Sigmoid colon (tissue), 7 donors: ENCODE measurements around the gene CNDP2. TPM values are rescaled to one million over a fixed set of nuclear protein-coding genes. Genes with fewer than 3 reads are reported as not detected.

Source experiments
- DNase-seq: peaks from one replicate; pipeline ENCODE4 v3.0.0-alpha.2; 2019
- H3K27ac ChIP-seq, 4 donors: fragments of 200-600 bp; sonication (generic); one replicate each; pipeline ENCODE4 v1.5.1; 2016 to 2019; ENCODE audit warnings: mild to moderate bottlenecking in 1 of 4
- H3K27me3 ChIP-seq, 3 donors: fragments of 200-600 bp; sonication (generic); one replicate each; pipeline ENCODE4 v1.5.1; 2019; ENCODE audit warnings: mild to moderate bottlenecking in 1 of 3
- H3K36me3 ChIP-seq, 4 donors: fragments of 200-600 bp; sonication (generic); one replicate each; pipeline ENCODE4 v1.5.1; 2016 to 2019
- H3K4me1 ChIP-seq, 4 donors: fragments of 200-600 bp; sonication (generic); one replicate each; pipeline ENCODE4 v1.5.1; 2017 to 2019
- H3K4me3 ChIP-seq, 4 donors: fragments of 200-600 bp; sonication (generic); one replicate each; pipeline ENCODE4 v1.5.1; 2017 to 2019; ENCODE audit warnings: mild to moderate bottlenecking in 2 of 4, moderate library complexity in 1 of 4
- H3K9me3 ChIP-seq, 4 donors: fragments of 200-600 bp in 3 of 4; sonication (generic) in 3 of 4; one replicate each; pipeline versions ENCODE4 v1.5.1 to v1.6.1; 2013 to 2019
- EP300 ChIP-seq, 4 donors: sonication (generic); formaldehyde crosslinking; IDR thresholded peaks; one replicate each; pipeline ENCODE4 v1.6.1; 2017; ENCODE audit warnings: antibody characterized with exemption in 4 of 4
- POLR2A ChIP-seq, 2 donors: fragments of 450-650 bp; IDR thresholded peaks; one replicate each; pipeline ENCODE4 v1.6.1; 2016; ENCODE audit warnings: antibody characterized with exemption in 2 of 2, mild to moderate bottlenecking in 2 of 2, moderate library complexity in 2 of 2
- POLR2AphosphoS5 ChIP-seq, 4 donors: sonication (generic); formaldehyde crosslinking; IDR thresholded peaks; one replicate each; pipeline ENCODE4 v1.6.1; 2017; ENCODE audit warnings: antibody characterized with exemption in 4 of 4
- WGBS, 2 donors: extraction: QIAGEN DNeasy Blood & Tissue Kit; methylation state at CpG; one replicate each; pipeline ENCODE4 v1.1.7; 2013; 5-methylcytosine and 5-hydroxymethylcytosine counted together
- intact Hi-C: fragments of 100-400 bp; cut with DNase I; formaldehyde crosslinking; loops from one replicate; pipeline ENCODE4 v1.15.1; 2023
- polyA plus RNA-seq, 3 donors: library from polyadenylated mRNA; stranded (reverse); fragments of 200-250 nt; gene quantifications; one replicate each; pipeline ENCODE4 v1.2.3, GENCODE V29; 2013
- total RNA-seq, 4 donors: library from RNA; depleted of rRNA; stranded (reverse); fragments of >200 nt; gene quantifications; one replicate each; pipeline ENCODE4 v1.1.0, GENCODE V29; 2016
- TF ChIP-seq, protein P1 (sequence below), 4 experiments: fragments of 450-650 bp in 3 of 4; fragments of 200-600 bp in 1 of 4; IDR thresholded peaks; one replicate each; pipeline ENCODE4 v1.5.1; 2016 to 2019; ENCODE audit warnings: antibody characterized with exemption in 4 of 4, mild to moderate bottlenecking in 3 of 4, moderate library complexity in 2 of 4
- donor health status: healthy with polysubstance abuse.
- donor health status: Bipolar disorder and iron deficiency.
- donor health status: healthy.

Gene CNDP2
- total and polyA plus RNA-seq, 7 donors = 29.3 to 179 (median 53.5) TPM

DNA sequence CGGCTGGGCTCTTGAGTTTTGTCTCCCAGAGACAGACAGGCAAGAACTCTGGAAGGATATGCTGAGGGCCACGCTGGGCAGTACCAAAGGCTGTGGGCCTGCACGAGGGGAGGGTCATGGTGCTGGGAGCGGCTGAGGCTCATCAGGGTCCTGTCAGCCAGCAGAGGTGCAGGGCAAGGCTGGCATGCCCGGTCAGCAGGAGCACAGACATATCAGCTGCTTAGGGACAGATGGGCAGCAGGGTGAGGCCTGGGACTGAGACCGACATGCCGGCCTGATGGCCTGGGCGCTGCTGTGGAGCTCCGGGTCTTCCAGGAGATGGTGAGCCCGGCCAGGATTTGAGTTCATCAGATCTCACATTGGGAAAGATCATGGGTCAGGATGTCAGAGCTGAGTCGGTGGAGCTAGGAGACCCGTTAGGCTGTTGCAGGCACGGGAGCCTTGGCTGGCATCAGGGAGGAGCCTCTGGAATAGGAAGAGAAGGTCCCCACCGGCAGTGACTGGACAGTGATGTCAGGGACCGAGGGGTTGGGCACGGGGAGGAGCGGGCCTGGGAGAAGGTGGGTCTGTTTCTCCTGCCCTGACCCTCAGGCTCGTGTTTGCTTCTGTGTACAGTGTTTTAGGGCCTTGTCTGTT, 18.8 kb downstream of the CNDP2 start:
- no peak overlapping the region for H3K27ac ChIP-seq
- H3K36me3 ChIP-seq = peaks cover 6 to 91% (median 74%) of the 10 kb centered on the region in 4 donors
- no peaks in the 10 kb centered on the region for H3K9me3 ChIP-seq
- WGBS, 2 donors = 92 to 94% methylated on average over 18 of the region's 18 CpGs
- intact Hi-C loops = no loop called here
- TF ChIP-seq POLR2A (IDR thresholded peaks at IDR 0.05) = no peak
- no peak for TF ChIP-seq EP300 (IDR thresholded peaks at IDR 0.05)
- no peak for TF ChIP-seq POLR2AphosphoS5 (IDR thresholded peaks at IDR 0.05)
- TF ChIP-seq, protein P1, sequence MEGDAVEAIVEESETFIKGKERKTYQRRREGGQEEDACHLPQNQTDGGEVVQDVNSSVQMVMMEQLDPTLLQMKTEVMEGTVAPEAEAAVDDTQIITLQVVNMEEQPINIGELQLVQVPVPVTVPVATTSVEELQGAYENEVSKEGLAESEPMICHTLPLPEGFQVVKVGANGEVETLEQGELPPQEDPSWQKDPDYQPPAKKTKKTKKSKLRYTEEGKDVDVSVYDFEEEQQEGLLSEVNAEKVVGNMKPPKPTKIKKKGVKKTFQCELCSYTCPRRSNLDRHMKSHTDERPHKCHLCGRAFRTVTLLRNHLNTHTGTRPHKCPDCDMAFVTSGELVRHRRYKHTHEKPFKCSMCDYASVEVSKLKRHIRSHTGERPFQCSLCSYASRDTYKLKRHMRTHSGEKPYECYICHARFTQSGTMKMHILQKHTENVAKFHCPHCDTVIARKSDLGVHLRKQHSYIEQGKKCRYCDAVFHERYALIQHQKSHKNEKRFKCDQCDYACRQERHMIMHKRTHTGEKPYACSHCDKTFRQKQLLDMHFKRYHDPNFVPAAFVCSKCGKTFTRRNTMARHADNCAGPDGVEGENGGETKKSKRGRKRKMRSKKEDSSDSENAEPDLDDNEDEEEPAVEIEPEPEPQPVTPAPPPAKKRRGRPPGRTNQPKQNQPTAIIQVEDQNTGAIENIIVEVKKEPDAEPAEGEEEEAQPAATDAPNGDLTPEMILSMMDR (IDR thresholded peaks at IDR 0.05) = no peak
- no peaks in the 10 kb centered on the region for H3K4me1 ChIP-seq
- peak; percentile 44 for DNase-seq
- no peak overlapping the region for H3K4me3 ChIP-seq
- H3K27me3 ChIP-seq = no peaks in the 10 kb centered on the region

DNA sequence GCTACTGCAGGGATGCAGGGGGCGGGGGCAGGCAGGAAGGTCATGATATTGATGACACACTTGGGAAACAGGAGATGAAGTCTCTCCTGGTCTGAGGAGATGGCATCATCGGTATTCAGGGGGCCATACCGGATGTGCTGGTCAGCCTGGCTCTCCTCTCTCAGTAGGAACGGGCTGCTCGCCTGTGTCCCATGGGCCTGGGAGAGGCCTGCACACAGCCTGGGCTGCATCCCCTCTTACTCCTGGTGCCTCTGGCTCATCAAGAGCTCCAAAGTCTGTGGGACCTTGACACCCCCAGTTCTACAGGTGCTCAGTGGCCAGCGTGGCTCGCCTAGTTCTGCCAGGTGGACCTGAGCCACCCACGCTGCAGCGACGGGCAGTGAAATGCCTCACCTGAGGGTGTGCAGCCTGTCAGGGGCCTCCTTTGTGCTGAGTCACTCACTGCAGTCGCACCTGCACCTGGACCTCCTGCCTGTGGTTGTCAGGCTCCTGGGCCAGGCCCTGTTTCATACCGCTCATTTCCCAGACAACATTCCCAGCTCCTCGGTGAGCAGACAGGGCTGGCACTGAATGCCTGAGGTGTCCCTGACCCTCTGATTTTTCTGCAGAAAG, 19.6 kb downstream of the CNDP2 start:
- DNase-seq = peak; percentile 28
- Histone ChIP-seq H3K4me3 (no peak overlapping the region), H3K9me3 (no peaks in the 10 kb centered on the region), H3K27me3 (no peaks in the 10 kb centered on the region), H3K27ac (no peak overlapping the region), H3K36me3 (peaks cover 10 to 91% (median 75%) of the 10 kb centered on the region in 4 donors), H3K4me1 (no peaks in the 10 kb centered on the region)
- intact Hi-C loops = no loop called here
- WGBS, 2 donors = 93 to 95% methylated on average over 13 of the region's 13 CpGs
- TF ChIP-seq POLR2AphosphoS5 (IDR thresholded peaks at IDR 0.05) (no peak), POLR2A (IDR thresholded peaks at IDR 0.05) (no peak), EP300 (IDR thresholded peaks at IDR 0.05) (no peak)
- TF ChIP-seq, protein P1 (IDR thresholded peaks at IDR 0.05) = no peak

DNA sequence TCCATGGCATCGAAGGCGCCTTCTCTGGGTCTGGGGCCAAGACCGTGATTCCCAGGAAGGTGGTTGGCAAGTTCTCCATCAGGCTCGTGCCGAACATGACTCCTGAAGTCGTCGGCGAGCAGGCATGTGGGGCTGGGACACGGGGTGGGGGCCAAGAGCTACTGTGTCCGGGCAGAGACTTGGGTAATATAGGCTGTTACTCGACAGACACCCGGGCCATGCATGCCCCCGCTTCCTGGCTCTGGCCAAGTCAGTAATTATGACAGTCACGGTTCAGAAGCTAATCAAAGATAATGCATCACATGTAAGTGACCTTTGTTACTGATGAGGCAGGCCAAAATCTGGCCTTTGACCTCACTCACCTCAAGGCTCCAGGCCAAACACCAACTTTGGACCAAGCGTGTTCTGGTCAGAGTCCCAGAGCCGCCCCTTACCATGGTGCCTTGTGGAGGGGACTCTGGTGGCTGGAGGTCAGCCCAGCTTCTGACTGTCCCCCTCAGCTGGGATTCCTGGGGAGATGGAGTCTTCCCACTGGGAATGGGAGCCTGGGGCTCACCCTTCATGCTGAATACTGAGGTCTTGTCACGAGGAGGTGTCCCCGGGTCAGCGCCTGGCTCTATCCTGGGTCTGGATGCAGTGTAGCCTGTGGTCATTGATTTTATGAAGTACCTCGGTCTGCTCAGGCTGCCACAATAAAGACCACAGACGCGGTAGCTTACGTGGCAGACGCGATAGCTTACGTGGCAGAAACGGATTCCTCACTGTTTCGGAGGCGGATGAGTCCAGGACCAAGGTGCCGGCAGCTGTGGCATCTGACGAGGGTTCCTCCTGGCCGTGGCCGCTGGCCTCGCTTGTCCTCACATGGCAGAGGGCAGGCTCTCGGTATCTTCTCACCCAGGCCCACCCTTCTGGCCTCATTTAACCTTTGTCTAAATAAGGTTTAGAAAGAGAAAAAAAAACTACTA, 20.4 kb downstream of the CNDP2 start:
- TF ChIP-seq POLR2A (IDR thresholded peaks at IDR 0.05) (no peak), POLR2AphosphoS5 (IDR thresholded peaks at IDR 0.05) (no peak), EP300 (IDR thresholded peaks at IDR 0.05) (no peak)
- TF ChIP-seq, protein P1 (IDR thresholded peaks at IDR 0.05) = no peak
- no peak for DNase-seq
- intact Hi-C loops = no loop called here
- Histone ChIP-seq H3K9me3 (no peaks in the 10 kb centered on the region), H3K4me3 (no peak overlapping the region), H3K27ac (no peak overlapping the region), H3K4me1 (no peaks in the 10 kb centered on the region), H3K36me3 (peaks cover 10 to 87% (median 69%) of the 10 kb centered on the region in 4 donors), H3K27me3 (no peaks in the 10 kb centered on the region)
- WGBS, 2 donors = 95 to 96% methylated on average over 35 of the region's 35 CpGs

DNA sequence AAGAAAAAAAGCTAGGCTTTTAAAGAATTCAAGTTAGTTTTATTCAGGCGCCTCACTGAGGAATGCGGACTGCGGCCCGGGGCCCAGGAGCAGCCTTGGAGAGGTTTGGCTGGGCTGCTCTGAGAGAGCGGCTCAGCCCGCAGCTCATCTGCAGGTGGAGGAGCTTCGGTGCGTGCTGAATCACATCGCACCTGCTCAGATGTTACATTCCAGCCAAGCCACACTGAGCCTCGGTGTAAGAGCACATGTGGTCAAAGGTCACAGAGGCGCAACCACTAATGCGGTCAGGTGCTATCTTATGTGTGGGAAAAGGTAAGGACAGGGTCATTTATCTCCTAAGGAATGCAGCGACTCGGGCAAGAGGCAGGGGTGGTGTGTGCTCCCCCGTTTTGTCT, 21.1 kb downstream of the CNDP2 start:
- DNase-seq = peak; percentile 35
- Histone ChIP-seq H3K36me3 (peaks cover 10 to 81% (median 66%) of the 10 kb centered on the region in 4 donors), H3K4me3 (no peak overlapping the region)

More for the DNA sequence above, 21.1 kb downstream of the CNDP2 start:
- no peaks in the 10 kb centered on the region for H3K27me3 ChIP-seq
- intact Hi-C loops = no loop called here
- TF ChIP-seq POLR2A (IDR thresholded peaks at IDR 0.05) (no peak), POLR2AphosphoS5 (IDR thresholded peaks at IDR 0.05) (no peak), EP300 (IDR thresholded peaks at IDR 0.05) (no peak)
- TF ChIP-seq, protein P1 (IDR thresholded peaks at IDR 0.05) = no peak
- H3K4me1 ChIP-seq = peaks cover 0 to under 1% (median 0%) of the 10 kb centered on the region in 4 donors
- no peaks in the 10 kb centered on the region for H3K9me3 ChIP-seq
- H3K27ac ChIP-seq = no peak overlapping the region
- WGBS, 2 donors = 55 to 78% methylated on average over 15 of the region's 15 CpGs
